IPS-18c (cell line): ENCODE results near the gene CHCHD6.

Experiments used
- H3K4me3 ChIP-seq: 2 replicates; pipeline ENCODE4 v1.7.0; 2013; ENCODE audit warnings: low read depth, mild to moderate bottlenecking, low read length, moderate library complexity; ENCODE audit not compliant: insufficient read depth
- H3K9me3 ChIP-seq: one replicate; pipeline ENCODE4 v1.6.1; 2013; ENCODE audit warnings: mild to moderate bottlenecking, low read length, moderate library complexity; ENCODE audit not compliant: control insufficient read depth, insufficient read depth

CHCHD6 gene

DNA sequence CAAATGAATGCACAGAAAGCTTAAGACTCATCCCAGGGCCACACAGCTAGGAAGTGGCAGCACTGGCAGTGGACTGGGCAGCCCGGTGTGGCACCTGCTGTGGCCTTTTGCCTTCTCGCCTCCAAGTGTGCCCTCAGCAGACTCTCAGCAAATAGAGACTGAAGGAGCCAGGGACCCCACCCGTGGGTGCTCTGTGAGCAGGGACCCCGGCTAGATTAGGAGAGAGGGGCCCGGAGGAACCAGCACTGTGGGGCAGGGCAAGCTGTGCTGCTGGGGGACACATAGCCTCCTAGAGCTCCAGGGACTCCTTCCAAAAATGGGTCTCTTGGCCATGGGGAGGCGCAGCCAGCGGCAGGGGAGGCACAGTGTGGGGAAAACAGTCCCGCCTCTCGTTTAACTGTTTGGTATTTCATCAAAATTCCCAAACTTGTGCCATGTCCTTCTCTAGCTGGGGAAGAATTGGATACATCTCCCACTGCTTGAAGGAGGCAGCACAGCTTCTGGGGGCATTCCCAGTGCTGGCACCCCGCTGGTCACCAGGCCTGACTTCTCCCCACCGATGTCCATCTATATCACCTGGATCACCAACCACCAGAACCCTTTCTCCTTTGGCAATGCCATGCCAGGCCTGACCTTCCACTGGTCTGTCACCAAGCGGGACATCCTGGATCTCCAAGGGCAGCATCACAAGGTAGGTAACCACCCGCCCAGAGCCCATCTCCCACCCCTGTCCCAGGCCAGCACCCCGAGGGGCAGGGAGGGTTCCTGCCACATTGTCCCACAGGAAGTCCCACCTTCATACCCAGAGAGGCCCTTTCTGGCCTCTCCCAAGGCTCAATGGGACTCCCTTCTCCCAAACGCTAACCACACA, 37.1 kb upstream of the CHCHD6 start:
- H3K4me3 ChIP-seq: no peak overlapping the region
- no peaks in the 10 kb centered on the region for H3K9me3 ChIP-seq

DNA sequence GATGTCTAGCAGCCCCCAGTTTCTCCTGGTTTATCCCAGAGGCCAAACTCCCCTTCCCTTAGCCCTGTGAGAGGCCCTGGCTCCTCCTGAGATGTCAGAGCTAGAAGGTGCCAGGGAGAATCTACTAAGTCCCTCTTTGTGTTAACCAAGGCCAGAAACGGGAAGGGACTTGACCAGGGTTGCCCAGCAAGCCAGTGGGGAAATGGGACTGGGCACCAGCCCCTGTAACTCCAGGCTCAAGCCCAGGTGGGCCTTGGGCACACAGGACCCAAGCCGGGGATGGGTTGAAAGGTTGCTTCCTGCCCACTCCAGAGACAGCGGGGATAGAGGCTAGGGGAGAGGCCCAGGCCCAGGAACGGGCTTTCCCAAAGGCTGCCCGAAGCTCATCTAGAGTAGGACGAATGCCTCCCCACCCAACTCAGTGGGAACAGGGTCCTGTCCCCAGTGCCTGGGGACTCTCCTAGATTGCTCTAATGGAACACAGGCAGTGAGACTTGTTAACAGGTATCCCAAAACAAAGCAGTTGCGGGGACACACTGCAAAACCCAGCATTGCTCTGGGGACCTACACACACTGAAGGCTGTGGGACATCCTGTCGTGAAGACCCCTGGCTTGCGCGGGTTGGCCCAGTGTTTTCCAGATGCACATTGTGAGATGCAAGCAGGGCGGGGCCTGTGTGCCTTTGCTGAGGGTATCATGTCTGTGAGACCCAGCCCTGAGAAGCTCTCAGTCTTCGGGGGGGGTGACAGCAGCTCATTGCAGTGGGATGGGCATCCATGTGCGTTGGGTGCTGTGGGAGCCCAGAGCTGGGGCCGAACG, 36.2 kb upstream of the CHCHD6 start:
- Histone ChIP-seq H3K9me3 (no peaks in the 10 kb centered on the region), H3K4me3 (no peak overlapping the region)

DNA sequence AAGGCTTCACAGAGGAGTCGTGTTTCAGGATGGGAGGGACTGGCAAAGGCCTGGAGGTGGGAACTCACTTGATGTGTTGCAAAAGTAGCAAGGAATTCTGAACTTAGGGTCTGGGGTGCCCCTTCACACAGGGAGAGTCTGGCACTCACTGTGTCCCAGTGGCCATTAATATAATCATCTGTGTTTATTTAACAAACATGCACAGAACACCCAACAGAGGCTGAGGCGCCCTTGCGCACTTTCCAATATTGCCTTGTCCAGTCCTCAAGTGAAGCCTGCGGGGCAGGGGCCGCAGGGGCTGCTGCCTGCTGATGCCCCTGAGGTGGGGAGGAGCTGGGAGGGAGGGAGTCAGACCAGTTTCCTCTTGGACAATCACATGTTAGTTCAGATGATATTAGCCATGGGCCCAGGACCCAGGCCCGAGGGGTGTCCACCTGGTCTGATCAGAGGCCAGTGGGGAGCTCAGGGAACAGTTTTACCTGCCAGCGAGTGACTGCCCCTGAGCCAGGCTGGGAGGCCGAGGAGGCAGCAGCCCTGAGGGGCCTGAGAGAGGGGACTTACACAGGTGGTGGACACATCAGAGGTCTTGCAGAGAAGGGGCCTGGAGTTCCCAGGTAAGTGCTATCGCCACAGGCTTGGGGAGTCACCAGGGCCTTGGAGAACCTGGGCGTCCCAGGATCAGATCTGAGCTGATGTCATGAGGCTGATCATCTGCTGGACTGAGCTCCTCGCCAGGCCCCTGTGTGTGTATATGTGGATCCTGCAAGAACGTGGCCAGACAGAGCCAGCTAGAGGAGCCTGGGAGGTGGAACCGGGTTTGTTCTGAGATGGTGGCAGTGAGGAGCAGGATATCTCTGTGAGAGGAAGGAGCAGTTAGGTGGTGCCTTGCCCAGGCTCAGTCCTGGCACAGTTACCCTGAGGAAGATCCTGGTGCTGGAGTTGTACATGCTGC, 35.3 kb upstream of the CHCHD6 start:
- H3K4me3 ChIP-seq: no peak overlapping the region
- H3K9me3 ChIP-seq: no peaks in the 10 kb centered on the region

DNA sequence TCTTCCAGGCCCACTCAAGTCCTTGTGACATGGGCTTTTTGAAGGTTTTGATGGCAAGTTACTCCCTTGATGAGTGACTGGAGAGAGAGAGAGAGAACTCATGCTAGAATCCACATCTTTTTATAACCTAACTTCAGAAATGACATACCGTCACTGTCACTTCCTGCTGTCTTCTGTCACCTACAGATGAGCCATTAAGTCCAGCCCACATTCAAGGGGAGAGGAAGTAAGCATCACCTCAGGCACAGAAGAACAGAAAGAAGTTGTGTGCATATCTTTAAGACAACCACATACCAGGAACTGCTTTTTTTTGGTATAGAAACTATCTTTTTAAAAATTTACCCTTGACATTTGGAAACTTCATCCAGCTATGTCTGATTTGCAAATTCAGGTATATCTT, 32.5 kb upstream of the CHCHD6 start:
- Histone ChIP-seq H3K9me3 (no peaks in the 10 kb centered on the region), H3K4me3 (no peak overlapping the region)

DNA sequence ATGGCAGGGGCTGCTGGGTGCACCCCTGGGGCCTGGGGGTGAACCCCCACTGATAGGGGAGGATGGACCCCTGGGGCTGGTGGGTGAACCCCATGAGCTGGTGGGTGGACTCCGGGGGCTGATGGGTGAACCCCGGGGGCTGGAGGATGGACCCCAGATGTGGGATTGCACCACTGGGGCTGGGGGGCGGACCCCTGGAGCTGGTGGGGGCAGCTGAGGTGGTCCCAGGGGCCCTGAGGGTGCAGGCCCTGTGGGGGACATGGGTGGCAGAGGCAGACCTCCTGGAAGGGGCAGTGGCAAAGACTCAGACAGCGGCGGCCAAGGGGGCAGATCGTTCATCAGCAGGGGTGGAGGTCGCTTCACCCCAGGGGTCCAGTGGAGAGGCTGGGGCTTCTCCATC, 31.7 kb upstream of the CHCHD6 start:
- H3K9me3 ChIP-seq: no peaks in the 10 kb centered on the region
- no peak overlapping the region for H3K4me3 ChIP-seq

DNA sequence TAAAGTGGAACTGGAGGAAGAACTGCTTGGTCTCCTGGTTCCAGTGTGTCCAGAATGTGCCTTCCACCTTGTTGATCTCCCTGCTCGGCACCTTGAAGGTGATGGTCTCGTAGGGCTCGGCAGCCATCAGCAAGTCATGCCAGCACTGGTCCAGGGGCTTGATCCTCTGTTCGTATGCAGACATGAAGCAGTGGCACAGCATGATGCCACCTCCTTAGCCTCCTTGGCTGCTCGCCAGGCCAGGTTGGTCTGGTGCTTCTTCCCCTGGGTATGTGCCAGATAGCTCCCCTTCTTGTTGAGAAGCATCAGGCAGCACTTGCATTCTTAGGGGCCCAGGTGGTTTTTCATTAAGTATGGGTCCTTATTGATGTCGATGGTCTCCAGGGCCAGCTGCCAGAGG, 31.3 kb upstream of the CHCHD6 start:
- Histone ChIP-seq H3K4me3 (no peak overlapping the region), H3K9me3 (no peaks in the 10 kb centered on the region)

DNA sequence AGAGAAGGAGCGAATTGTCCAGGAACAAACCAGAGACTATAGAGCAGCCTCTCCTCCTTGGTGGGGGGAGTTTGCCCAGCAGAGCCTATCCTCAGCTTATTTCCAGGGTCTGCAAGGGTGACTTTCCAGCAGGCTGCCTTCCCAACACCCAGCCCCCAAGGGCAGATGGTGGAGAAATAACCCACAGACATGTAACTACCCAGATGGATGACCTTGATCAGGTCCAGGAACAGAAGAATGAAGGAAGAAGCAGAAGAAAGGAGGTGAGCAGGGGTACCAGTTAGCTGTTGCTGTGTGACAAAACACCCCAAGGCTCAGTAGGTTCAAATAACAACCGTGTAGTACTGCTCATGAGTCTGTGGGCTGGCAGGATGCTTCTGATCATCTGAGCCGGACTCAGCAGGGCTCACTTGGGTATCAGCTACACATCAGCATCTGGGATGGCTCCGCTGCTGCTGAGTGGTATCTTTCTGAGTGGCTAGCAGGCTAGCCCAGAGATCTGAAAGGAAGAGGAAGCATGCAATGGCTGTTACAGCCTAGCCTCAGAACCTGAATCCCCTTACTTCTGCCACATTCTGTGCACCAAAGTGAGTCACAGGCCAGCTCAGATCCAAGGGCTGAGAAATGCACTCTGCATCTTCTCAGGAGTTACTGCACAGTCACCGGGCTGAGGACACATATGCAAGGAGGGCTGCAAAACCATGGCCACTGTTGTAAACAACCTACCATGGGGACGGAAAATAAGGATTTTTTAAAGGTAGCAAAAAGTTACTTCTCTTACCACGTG, 26.9 kb upstream of the CHCHD6 start:
- H3K4me3 ChIP-seq: no peak overlapping the region
- no peaks in the 10 kb centered on the region for H3K9me3 ChIP-seq

DNA sequence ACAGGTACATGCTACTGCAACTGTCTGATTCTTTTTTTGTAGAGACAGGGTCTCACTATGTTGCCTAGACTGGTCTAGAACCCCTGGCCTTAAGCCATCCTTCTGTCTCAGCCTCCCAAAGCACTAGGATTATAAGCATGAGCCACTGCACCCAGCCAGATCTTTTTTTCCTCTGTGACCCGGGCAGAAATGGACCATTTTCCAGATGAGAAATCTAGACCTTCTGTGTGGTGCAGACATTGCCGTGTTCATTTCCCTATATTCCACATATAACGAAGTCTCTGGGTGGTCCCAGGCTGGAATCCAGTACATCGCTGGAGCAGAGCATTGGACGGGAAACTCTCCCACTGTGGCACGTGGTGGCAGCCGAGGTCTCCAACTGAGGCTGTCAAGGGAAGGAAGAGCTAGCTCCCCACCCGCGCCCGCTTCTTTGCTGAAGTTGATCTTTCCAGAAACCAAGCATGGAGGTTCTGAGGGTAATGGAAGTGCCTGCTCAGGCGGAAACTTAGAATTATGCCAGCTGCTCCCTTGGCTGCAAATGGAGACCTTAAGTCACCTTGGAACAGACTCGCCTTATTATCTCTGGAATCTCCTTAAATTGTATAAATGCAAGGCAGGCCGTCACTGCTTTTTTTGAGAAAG, 26.1 kb upstream of the CHCHD6 start:
- H3K9me3 ChIP-seq: no peaks in the 10 kb centered on the region
- H3K4me3 ChIP-seq: no peak overlapping the region

DNA sequence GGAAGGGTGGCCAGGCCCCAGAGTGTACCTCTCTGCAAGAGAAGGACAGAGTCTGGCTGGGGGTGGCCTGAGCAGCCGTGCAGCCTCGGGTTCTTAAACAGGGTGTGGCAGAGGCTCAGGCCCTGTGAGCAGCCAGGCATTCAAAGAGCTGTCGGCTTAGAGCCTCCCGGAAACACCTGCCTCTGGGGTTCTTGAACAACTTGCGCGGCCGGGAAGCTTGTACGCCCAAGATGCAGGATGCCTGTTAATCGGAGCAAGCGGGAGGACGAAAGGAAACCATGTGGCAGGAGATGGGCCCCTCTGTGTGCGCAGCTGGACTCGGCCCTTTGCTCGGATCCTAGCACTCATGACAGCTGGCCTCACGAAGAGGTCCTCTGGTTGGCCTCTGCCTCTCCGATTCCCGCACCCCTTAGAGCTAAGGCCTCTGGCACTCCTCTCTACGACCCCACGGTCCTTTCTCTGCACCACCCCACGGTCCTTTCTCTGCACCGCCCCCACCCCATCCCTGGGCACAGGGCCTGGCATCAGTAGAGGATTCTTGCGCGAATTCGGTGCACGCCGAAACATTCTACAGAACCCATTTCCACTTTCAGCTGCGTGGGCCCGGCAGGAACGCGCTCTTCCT, 25.2 kb upstream of the CHCHD6 start:
- H3K4me3 ChIP-seq: no peak overlapping the region
- H3K9me3 ChIP-seq: no peaks in the 10 kb centered on the region

DNA sequence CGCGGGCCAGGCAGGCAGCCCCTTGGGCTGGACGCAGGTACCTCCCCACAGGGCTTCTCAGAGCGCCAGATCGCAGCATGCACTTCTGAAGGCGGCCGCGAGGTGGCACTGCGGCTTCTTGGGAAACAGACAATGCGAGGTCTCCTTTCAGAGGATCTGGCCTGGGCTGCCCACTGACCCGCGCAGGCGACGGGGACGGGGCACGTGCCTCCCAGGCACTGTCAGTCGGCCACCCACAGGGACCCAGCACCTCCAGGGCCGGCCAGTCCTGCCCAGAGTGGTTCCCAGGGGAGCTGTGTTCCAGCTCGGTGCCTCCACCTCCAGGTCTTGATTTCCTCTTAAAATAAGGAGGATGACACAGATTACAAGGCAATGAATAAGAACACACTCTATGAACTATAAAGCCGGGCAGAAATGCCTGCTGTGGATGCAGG, 24.7 kb upstream of the CHCHD6 start:
- no peak overlapping the region for H3K4me3 ChIP-seq
- no peaks in the 10 kb centered on the region for H3K9me3 ChIP-seq

DNA sequence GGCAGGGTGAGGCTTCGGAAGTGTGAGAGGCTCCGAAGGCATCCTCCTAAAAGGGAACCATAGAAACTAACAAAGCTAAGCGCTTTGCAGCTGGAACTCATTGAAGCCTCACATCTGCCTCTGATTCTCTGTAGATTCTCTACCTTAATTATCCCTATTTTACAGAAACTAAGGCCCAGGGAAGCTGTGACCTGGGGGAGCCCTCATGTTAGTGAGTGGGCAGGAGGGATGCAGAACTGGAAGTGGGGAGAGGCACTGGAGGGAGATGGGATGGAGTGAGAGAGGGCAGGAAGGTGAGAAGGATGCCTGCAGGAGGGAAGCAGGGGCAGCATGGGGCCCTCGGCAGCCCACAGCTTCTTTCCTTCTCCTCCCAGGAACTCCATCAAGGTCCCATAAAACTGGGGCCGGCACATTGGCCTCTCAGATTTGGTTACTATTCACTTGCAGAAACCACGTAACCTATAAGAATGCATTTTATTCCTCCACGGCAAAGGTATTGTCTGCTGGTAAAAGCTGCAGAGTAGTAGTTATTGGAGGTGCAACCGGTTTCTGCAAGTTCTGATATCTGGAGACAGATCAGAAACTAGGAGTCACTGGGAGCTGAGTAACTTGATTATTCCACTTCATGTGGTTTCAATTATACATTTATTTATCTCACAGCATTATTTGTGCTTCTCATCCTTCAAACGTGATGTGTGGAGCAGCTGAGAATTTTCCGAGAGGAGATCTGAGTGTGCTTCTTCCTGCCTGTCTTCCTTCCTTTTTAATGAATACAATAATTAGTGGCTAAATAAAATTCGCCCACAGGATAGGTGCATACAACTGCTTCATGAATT, 24.0 kb upstream of the CHCHD6 start:
- no peaks in the 10 kb centered on the region for H3K9me3 ChIP-seq
- no peak overlapping the region for H3K4me3 ChIP-seq

DNA sequence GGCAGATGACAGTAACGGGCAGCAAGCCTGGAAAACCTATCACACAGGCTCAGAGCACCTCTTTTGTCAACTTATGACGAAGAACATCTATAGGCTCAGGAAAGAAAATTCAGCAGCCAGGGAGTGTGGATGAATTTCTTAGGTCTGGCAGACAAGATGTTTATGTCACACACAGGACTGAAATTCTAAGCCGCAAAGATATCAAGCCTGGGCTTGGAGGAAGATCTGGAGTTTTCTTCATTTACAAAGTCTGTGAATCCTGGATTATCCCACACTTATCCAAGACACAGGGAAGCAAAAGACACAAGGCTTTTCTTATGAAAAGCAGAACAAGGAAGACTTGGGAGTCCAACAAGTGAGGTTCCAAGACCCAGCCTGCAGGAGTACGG, 23.4 kb upstream of the CHCHD6 start:
- H3K4me3 ChIP-seq: no peak overlapping the region
- H3K9me3 ChIP-seq: no peaks in the 10 kb centered on the region

DNA sequence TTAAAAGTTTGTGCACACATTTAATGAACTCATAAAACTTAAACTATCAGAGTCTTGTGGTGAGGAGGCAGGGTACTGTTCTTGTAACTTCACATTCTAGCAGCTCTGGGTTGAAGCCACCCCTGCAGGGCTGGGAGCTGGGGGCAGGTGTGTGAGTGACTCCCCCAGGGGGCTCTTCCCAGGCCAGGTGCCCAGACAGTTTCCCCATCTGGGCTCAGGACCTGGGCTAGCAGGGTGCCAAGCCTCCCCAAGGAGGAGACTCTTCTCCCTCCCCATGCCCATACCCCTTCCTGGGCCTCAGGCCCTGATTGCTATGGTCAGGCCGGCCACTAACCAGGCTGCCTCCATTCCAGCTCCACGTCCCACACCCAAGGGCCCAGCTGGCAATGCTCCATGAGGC, 22.0 kb upstream of the CHCHD6 start:
- H3K9me3 ChIP-seq: no peaks in the 10 kb centered on the region
- no peak overlapping the region for H3K4me3 ChIP-seq

DNA sequence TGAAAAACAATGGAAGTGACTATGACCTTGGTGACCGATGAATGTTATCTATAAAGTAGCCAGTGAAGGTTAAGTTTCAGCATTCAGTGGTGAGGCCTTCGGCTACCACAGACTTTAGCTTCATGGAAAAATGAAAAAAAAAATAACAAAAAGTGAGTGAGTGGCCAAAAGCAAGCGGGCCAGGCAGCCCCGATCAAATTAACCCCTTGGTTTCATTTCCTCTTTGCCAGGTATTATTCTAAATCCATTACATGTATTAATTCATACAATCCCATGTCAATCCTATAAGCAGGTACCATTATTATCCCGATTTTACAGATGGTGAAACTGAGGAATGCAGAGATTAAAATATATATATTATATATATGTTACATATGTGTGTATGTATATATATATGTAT, 21.0 kb upstream of the CHCHD6 start:
- no peak overlapping the region for H3K4me3 ChIP-seq
- H3K9me3 ChIP-seq: no peaks in the 10 kb centered on the region

DNA sequence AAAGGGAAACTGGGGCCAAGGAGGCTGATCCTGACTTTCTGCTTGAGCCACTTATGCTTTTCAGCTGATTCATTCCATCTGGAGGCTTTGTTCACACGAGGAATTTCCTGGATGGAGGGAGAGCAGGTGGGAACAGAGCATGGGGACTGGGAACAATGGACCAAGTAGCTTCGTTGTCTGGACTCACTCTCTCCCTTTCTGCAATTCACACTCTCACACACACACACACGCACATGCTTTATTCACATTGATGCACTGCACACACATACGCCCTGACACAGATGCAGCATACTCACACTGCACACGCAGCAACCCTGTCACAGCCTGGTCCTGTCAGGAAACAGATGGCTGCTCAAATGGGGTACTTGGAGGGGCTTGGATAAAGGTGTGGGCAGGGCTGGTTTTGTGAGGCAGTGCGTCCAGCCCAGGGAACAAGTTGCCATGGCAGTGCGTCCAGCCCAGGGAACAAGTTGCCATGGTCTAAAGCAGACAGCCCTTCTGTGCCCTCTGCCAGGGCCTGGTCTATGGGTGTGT, 19.8 kb upstream of the CHCHD6 start:
- Histone ChIP-seq H3K4me3 (no peak overlapping the region), H3K9me3 (no peaks in the 10 kb centered on the region)
